Suppressor macrophage treated with lipopolysaccharide for 1 hour (primary cell): ENCODE results near the gene HTR4.
"Not testable (repeated sequence)": the region's sequence is repeated elsewhere in the genome, so short reads cannot be mapped to it uniquely, and the experiment has no call there.

ENCODE experiments used
- DNase-seq, 3 donors: peaks; one replicate each; pipeline ENCODE4 v3.0.0-alpha.2; 2020 to 2022

HTR4 gene

DNA sequence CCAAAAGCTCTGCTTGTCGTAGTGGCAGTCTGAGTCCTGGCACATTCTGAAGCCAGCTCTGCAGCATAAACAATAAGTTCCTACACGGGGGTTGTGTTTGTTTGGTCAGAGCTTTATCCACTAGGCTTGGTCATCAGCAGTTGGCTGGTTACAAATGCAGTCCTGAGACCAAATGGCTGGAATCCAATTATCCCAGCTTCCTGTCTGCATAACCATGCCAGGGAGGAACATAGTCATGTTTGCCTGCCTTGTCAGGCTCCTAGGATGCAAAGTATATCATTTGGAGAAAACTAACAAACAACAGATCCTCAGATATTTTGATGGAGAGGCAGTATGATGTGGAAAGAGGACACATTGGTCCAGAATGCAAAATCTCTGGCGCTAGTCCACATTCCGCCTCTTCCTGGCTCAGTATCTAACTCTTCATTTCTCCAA, 184.8 kb downstream of the HTR4 start:
- DNase-seq = no peak

DNA sequence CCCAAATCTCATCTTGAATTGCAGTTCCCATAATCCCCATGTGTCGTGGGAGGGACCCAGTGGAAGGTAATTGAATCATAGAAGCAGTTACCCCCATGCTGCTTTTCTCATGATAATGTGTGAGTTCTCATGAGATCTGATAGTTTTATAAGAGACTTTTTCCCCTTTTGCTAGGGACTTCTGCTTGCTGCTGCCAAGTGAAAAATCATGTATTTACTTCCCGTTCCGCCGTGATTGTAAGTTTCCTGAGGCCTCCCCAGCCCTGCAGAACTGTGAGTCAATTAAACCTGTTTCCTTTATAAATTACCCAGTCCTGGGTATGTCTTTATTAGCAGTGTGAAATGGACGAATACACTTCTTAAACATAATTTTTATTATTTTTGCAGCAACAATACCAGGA, 185.6 kb downstream of the HTR4 start:
- DNase-seq = not testable (repeated sequence)

DNA sequence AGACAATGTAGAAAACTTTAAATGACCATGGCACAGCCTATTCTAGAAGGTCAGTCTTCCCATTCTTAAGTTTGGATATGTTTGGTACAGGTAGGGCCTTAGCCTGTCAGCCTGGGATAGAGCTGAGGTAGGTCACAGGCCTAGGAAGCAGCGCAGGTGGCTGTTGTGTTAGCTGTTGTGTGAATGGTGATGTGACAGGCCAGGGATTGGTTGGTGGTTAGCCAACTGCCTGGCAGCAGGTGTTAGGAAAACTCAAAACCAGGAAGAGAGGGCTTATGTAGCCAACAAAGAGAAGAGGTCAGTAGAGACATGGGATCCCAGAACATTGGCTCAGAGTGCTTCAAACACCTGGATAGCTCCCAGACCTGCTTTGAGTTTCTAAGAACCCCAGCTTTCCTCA, 186.4 kb downstream of the HTR4 start:
- no peak for DNase-seq

DNA sequence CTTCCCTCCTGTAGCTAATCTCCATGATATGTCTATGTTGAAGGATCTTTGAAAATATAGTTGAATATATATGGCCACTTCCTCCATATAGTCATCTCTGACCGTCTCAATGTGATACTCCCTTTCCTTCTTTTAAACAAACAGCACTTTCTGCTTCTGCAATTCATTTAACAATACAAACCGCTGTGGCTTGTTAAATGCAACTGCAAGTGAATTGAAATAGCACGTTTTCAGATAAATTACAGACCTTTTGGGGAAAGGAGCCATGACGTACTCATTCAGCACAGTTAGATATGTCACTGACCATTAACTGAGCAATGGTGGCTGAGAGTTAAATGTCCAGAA, 188.1 kb downstream of the HTR4 start:
- peak in 2 of 3 donors; percentile 35 to 37 for DNase-seq

DNA sequence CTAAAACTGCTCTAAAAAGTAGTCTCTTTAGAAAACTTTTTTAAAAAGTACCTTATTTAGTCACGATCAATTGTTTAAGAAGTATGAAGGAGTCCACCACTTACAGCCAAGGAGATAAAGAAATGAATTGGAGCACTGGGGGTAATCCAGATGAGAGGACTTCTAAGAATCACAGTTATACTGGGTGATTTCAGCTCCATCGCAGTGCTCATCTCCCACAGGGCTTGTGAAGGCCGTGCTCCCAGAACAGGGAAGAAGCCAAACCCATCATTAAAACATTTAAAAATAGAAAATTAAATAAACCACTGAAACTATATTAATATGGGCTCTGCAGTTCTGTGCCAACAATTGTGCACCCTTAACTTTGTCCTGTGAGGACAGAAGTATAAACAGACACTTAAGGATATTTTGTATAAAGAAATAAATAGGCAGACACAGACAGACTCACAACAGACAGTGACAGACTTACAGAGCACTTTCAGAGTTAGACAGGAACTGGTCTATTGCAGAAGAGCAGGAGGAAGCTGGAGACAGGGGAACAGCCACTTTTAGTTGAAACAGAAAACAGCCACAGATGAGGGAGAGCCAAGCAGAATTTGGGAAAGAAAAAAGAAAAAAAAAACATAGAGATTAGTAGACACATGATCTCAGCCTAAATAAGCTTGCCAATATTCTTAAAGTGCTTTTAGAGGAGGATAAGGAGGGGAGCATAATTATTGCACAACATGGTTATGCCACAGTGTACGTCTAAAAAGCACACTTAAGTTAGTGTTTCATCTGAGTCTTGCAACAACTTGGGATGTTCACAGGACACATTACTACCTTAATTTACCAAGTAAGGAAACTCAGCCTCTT, 188.7 kb downstream of the HTR4 start:
- DNase-seq = peak; percentile 45 to 56 (median 47)

DNA sequence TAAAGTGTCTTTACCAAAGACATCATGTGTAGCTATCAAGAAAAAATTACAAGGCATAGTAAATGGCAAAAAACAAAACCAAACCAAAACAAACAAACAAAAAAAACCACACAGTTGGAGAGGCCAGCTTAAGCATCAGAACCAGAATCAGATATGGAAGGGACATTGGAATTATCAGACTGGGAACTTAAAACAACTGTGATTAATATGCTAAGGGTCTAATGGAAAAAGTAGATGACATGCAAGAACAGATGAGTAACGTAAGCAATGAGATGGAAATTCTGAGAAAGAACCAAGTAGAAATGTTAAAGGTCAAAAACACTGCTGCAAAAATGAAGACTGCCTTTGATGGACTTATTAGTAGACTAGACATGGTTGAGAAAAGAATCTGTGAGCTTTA, 194.7 kb downstream of the HTR4 start:
- DNase-seq = no peak

DNA sequence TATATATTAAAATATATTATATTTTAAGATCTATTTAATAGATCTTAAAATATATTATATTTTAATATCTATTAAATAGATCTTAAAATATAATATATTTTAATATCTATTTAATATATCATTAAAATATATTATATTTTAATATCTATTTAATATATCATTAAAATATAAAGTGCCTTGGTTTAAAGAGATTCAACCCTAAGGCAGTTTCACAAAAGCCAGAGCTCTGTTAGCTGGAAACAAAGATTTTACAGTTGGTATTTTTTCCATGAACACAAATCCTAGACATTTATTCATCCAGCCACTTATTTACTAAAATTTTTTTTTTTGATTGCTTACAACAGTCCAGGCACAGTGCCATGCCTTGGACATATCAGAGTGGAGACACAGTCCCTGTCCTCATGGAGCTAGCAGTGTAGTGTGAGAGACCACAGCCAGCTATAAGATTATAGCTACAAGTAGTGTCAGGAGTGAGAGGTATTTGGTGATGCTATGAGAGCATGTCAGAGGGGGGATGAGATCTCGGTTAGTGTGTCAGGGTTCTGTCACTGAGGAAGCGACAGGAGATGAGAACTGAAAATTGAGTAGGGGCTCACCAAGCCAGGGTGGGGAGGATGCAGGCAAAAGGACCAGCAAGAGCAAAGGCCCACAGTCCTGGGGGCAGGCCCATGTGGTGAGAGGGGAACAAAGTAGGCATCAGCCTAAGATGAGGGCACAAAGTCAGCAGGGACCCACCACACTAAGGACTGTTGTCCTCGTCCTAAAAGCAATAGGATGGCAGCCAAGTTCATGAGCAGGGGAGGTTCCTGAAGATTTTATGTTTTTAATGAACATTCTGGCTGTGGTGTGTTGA, 196.1 kb downstream of the HTR4 start:
- no peak for DNase-seq

DNA sequence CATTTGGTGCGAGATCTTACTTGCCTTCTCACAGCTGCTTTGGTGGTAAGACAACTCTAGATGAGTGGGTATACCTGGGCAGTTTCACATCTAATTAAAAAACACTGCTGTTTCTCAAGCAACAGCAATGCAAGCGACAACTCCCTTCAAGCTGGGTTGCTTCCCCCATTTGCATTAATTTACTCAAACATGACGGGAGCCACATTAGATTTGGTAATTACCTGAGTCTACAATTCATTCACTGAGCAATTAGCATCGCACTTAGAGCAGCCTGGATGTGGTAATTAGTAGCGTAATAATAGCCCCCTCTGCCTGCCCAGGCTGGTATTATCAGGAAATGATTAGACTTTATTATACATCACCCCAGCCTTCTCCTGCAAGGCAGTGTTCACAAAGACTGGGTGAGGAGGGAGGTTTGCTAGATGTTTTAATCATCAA, 197.1 kb downstream of the HTR4 start:
- DNase-seq = peak in 2 of 3 donors; percentile 34

DNA sequence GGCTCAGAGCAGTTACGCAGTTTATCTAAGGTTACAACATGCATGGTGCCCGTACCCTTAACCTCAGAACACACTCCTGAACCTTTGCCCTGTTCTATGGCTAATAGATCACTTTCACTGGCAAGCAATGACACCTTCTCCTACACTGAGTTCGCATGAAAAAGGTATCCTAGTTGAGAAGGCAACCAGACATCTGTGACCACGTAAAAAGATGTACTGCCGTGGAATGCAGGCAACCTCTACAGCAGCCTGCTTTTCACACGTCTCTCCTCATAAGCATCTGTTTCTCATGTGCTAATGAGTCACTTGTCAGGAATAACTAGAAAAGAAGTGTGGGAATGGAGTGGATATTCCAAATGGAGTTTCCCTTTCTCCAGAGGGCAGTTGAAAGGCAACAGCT, 199.1 kb downstream of the HTR4 start:
- no peak for DNase-seq

DNA sequence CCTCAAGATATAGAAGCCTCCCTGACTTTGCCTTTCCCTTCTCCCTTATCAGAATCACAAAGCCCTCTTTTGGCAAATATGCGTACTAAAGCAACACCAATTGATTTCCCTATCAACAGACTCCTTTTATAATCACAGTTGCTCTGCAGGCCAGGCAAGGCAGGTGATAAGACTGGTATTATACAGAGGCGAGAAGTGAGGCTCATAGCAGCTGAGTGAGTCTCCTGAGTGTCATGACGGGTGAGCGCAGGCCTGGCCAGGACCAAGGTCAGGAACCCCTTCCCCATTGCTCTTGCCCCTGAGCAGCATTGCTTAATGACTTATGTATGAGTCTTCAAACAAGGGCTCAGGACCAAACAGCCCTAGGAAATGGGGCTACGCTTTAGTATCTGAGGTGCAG, 199.8 kb downstream of the HTR4 start:
- no peak for DNase-seq

DNA sequence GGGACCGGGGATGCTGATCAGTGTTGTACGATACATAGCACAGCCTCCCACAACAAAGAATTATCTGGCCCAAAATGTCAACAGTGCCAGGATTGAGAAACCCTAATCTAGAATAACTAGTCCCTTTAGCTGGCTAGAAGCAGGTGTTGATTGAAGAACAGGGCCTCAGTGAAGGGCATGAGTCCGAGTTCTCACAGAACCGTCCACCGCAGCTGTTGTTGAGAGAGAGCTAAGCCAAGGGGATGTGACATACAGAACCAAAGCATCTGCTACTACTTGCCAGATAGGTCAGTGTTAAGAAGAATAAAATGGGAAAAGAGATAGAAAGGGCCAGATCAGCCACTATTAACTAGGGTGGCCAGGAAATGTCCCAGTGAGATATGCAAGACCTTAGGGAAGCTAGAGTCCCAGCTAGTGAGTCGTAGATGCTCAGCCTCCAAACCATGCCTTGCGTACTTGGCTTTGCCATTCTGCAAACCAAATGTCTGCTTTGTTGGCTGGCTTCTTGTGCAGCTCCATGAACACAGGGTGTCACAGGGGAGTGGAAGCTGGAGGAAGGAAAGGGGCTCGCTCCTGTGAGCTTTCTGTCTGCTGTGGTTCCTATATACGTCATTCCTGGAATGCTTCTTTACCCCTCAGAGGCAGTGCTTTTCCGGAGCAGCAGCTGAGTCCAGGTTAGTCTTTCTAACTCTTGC, 201.7 kb downstream of the HTR4 start:
- no peak for DNase-seq

DNA sequence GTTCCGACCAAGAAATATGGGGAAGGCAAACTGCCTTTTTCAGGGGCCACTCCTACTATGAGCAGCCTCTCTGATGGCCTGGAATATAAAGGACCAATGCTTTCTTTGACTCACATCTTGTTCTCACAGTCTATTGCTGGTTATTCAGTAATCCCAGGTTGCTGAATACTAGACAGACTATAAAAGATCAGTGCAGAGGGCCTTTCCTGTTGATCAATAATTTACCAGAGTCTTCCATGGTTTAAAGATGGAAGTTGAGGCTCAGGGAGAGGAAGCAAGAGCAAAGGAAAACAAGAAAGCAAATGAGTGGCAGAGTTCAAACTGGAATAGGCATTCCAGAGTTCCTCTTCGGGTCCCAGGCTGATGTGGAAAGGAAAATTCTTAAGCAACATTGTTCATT, 207.7 kb downstream of the HTR4 start:
- no peak for DNase-seq

DNA sequence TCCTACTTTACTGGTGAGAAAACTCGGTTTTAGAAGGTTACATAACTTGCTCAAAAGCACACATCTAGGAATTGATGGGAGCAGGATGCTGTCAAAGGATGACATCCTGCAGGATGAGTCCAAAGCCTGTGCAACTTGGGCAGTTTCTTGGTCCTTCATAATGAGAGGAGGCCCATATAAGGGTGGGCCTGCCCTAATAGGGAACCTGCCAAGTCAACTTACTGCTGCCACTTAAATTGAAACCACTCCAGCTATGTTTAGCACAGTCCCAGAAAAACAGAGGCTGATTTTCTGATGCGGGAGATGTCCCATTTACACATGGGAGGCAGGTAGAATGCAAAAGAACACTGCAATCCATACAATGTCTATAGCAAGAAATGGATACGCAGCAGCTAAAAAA, 208.7 kb downstream of the HTR4 start:
- no peak for DNase-seq

DNA sequence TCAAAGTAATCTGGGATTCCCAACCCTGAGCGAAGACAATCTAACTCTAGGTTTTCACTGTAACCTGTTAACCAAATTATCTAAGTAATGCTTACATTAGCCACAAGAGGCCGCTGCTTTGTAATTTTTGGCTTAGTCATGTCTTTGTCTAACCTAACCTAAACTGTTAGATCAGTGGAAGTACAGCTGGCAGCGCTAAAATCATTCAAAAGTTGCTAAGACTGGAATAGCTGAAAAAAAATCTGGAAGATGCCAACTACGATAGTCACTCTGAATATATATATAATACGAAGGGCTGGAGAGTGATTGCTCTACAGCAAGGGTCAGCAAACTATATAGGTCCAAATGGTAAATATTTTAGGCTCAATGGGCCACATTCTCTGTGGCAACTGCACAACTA, 210.3 kb downstream of the HTR4 start:
- peak; percentile 74 to 83 (median 82) for DNase-seq

DNA sequence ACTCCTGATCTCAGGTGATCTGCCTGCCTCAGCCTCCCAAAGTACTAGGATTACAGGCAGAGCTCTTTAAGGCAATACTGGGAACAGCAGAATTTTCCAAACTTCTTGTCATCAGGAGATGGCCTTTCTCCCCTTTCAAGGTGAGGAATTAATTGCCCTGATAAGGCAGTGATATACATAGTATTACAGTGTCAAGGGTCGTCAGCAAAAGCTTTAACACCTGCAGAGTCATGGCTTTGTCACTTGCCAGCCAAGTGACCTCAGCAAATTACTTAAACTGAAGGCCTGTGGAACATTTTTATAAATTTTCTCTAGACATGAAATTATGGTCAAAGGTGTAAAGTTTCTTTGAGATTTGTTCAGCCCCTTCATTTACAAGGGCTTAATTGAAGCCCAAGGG, 211.1 kb downstream of the HTR4 start:
- no peak for DNase-seq

DNA sequence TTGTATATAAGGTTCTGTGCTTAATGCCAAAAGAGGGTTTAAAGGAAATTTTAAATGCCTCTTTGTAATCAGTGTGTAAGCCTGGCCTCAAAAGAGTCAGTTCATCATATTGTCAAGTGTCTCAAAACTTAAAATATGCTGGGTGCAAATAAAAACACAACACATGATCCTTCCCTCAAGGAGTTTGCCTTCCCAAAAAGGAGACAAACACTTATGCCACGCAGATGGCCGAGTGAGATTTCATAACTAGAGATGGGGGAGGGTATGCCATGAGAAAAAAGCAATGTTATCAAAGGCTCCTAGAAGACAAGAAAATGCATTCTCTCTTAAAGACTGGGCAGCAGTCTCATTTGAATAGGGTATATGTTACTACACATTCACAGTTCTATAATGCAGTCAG, 215.4 kb downstream of the HTR4 start:
- no peak for DNase-seq

DNA sequence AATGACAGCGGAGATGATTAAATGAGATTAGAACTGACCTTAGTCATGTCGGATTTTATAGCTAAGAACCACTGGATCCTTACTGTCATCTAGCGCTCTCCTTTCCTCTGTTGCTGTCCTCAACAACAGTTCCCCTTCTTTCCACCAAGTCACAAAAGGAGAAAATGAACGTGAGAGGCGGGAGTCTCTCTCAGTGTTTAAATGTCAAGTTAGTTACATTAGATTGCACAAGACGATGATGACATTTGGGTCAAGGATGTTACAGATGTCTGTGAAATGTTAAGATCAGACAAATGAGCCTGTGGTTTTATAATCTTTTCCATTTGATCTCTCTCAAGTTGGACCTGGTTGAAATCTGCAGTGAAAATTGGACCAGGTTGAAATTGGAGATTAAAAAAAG, 217.1 kb downstream of the HTR4 start:
- peak; percentile 10 to 62 (median 58) for DNase-seq

DNA sequence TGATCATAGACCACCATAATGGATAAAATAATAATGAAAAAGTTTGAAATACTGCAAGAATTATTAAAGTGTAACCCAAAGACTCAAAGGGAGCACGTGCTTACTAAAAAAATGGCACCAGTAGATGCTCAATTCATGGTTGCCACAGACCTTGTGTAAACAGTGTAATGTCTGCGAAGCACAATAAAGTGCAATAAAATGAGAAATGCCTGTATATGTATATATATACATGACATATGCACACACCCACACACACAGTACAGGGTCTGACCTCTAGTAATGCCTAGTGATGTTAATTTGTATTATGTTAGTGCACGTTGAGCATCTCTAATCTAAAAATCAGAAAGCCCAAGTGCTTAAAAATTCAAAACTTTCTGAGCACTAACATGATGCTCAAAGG, 218.3 kb downstream of the HTR4 start:
- no peak for DNase-seq

DNA sequence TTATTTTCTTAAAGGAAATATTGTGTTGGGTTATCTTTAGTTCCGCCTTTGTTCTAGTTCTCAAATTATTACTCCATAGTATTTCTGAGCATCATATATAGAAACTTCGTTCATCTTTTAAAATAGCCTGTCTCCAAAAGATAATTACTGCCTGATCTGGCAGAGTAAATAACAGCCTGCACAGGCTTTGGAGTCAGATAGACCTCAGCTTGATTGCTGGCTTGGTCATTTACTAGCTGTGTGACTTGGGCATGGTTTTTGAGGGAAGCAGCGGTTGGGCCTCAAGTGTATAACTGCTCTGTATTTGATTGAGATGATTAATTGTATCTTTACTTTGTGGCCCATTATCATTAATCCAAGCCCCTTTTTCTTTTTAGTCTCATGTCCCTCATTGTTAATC, 220.5 kb downstream of the HTR4 start:
- no peak for DNase-seq
